Liver (tissue), 3 donors: ENCODE results near the gene ZNF652.

ENCODE experiments used
- EGR1 ChIP-seq, 2 donors: IDR thresholded peaks; 2 replicates each; pipeline ENCODE4 v1.6.1; 2016 to 2018; ENCODE audit warnings: antibody characterized with exemption in 2 of 2, low read depth in 2 of 2
- GABPA ChIP-seq, 2 donors: IDR thresholded peaks in 1 of 2; conservative IDR thresholded peaks in 1 of 2; 2 replicates each; pipeline ENCODE4 v1.6.1; 2016; ENCODE audit warnings: antibody characterized with exemption in 2 of 2, mild to moderate bottlenecking in 1 of 2, moderate library complexity in 1 of 2
- HNF4A ChIP-seq, 2 donors: conservative IDR thresholded peaks; 2 replicates each; pipeline ENCODE4 v1.6.1; 2016; ENCODE audit warnings: antibody characterized with exemption in 2 of 2, mild to moderate bottlenecking in 2 of 2
- HNF4G ChIP-seq: IDR thresholded peaks from 2 replicates; pipeline ENCODE4 v1.6.1; 2016; ENCODE audit warnings: antibody characterized with exemption
- JUND ChIP-seq, 2 donors: IDR thresholded peaks; 2 replicates each; pipeline ENCODE4 v1.6.1; 2016; ENCODE audit warnings: antibody characterized with exemption in 2 of 2
- RAD21 ChIP-seq, 2 donors: IDR thresholded peaks; 2 replicates each; pipeline ENCODE4 v1.6.1; 2016; ENCODE audit warnings: antibody characterized with exemption in 2 of 2, mild to moderate bottlenecking in 2 of 2
- RXRA ChIP-seq, 2 donors: IDR thresholded peaks; 2 replicates each; pipeline ENCODE4 v1.6.1; 2017 to 2018; ENCODE audit warnings: antibody characterized with exemption in 2 of 2, mild to moderate bottlenecking in 1 of 2
- TAF1 ChIP-seq: conservative IDR thresholded peaks from 2 replicates; pipeline ENCODE4 v1.6.1; 2016; ENCODE audit warnings: antibody characterized with exemption, mild to moderate bottlenecking
- YY1 ChIP-seq: IDR thresholded peaks from 2 replicates; pipeline ENCODE4 v1.6.1; 2016; ENCODE audit warnings: antibody characterized with exemption, mild to moderate bottlenecking
- TF ChIP-seq, protein P1 (sequence below): fragments of 150-350 bp; IDR thresholded peaks from 2 replicates; pipeline ENCODE4 v1.5.1; 2017; ENCODE audit warnings: improper control_type of control experiment, low read depth, low read length; ENCODE audit not compliant: missing input control
- TF ChIP-seq, protein P2 (sequence below): IDR thresholded peaks from 2 replicates; pipeline ENCODE4 v1.6.1; 2016; ENCODE audit warnings: antibody characterized with exemption, mild to moderate bottlenecking
- TF ChIP-seq, protein P3 (sequence below): IDR thresholded peaks from 2 replicates; pipeline ENCODE4 v1.6.1; 2016; ENCODE audit warnings: antibody characterized with exemption
- TF ChIP-seq, protein P4 (sequence below): IDR thresholded peaks from 2 replicates; pipeline ENCODE4 v1.6.1; 2016; ENCODE audit warnings: antibody characterized with exemption
- TF ChIP-seq, protein P5 (sequence below): IDR thresholded peaks from 2 replicates; pipeline ENCODE4 v1.6.1; 2016; ENCODE audit warnings: antibody characterized with exemption
- donor health status: healthy.
- donor health status: healthy.

DNA sequence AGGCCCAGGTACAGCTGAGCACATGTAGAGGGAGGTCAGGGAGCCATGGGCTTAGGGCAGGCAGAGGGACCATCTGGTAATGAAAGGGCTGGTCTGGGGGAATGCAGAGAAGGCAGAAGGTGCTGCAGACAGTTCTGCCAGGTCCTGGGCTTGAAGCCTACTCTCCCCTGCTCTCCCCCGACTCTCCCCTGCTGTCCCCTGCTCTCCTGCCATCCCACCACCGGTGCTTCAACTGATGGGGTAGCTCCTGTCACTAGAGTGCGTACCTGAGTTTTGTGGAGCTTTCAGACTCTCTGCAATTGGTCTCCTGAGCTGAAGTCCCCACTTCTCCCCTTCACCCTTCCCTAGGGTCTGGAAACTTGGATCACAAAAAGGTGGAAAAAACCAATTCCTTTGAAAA is 94.1 kb downstream of the ZNF652 start:
- TF ChIP-seq, protein P1, sequence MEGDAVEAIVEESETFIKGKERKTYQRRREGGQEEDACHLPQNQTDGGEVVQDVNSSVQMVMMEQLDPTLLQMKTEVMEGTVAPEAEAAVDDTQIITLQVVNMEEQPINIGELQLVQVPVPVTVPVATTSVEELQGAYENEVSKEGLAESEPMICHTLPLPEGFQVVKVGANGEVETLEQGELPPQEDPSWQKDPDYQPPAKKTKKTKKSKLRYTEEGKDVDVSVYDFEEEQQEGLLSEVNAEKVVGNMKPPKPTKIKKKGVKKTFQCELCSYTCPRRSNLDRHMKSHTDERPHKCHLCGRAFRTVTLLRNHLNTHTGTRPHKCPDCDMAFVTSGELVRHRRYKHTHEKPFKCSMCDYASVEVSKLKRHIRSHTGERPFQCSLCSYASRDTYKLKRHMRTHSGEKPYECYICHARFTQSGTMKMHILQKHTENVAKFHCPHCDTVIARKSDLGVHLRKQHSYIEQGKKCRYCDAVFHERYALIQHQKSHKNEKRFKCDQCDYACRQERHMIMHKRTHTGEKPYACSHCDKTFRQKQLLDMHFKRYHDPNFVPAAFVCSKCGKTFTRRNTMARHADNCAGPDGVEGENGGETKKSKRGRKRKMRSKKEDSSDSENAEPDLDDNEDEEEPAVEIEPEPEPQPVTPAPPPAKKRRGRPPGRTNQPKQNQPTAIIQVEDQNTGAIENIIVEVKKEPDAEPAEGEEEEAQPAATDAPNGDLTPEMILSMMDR = no peak
- TF ChIP-seq RAD21 (IDR thresholded peaks at IDR 0.05) (no peak), JUND (IDR thresholded peaks at IDR 0.05) (no peak), YY1 (no peak), TAF1 (no peak), EGR1 (IDR thresholded peaks at IDR 0.05; ENCODE audit: low read depth in 2 of 2) (no peak), HNF4G (no peak), RXRA (IDR thresholded peaks at IDR 0.05) (no peak), HNF4A (conservative IDR thresholded peaks at IDR 0.05) (no peak), GABPA (IDR thresholded peaks at IDR 0.05 in 1 of 2, conservative IDR thresholded peaks at IDR 0.05 in 1 of 2) (no peak)
- TF ChIP-seq, protein P2, sequence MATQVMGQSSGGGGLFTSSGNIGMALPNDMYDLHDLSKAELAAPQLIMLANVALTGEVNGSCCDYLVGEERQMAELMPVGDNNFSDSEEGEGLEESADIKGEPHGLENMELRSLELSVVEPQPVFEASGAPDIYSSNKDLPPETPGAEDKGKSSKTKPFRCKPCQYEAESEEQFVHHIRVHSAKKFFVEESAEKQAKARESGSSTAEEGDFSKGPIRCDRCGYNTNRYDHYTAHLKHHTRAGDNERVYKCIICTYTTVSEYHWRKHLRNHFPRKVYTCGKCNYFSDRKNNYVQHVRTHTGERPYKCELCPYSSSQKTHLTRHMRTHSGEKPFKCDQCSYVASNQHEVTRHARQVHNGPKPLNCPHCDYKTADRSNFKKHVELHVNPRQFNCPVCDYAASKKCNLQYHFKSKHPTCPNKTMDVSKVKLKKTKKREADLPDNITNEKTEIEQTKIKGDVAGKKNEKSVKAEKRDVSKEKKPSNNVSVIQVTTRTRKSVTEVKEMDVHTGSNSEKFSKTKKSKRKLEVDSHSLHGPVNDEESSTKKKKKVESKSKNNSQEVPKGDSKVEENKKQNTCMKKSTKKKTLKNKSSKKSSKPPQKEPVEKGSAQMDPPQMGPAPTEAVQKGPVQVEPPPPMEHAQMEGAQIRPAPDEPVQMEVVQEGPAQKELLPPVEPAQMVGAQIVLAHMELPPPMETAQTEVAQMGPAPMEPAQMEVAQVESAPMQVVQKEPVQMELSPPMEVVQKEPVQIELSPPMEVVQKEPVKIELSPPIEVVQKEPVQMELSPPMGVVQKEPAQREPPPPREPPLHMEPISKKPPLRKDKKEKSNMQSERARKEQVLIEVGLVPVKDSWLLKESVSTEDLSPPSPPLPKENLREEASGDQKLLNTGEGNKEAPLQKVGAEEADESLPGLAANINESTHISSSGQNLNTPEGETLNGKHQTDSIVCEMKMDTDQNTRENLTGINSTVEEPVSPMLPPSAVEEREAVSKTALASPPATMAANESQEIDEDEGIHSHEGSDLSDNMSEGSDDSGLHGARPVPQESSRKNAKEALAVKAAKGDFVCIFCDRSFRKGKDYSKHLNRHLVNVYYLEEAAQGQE = no peak
- TF ChIP-seq, protein P3, sequence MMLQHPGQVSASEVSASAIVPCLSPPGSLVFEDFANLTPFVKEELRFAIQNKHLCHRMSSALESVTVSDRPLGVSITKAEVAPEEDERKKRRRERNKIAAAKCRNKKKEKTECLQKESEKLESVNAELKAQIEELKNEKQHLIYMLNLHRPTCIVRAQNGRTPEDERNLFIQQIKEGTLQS = no peak
- TF ChIP-seq, protein P4, sequence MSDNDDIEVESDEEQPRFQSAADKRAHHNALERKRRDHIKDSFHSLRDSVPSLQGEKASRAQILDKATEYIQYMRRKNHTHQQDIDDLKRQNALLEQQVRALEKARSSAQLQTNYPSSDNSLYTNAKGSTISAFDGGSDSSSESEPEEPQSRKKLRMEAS = no peak
- TF ChIP-seq, protein P5, sequence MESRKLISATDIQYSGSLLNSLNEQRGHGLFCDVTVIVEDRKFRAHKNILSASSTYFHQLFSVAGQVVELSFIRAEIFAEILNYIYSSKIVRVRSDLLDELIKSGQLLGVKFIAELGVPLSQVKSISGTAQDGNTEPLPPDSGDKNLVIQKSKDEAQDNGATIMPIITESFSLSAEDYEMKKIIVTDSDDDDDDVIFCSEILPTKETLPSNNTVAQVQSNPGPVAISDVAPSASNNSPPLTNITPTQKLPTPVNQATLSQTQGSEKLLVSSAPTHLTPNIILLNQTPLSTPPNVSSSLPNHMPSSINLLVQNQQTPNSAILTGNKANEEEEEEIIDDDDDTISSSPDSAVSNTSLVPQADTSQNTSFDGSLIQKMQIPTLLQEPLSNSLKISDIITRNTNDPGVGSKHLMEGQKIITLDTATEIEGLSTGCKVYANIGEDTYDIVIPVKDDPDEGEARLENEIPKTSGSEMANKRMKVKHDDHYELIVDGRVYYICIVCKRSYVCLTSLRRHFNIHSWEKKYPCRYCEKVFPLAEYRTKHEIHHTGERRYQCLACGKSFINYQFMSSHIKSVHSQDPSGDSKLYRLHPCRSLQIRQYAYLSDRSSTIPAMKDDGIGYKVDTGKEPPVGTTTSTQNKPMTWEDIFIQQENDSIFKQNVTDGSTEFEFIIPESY = no peak
